NCI-H748 (cell line): ENCODE measurements around the gene TMEM51.
"Not testable (repeated sequence)": the region's sequence is repeated elsewhere in the genome, so short reads cannot be mapped to it uniquely, and the experiment has no call there.

Experiments
- DNase-seq: peaks from one replicate; lab custom pipeline; 2025; ENCODE audit not compliant: unreplicated experiment; lab: John Stamatoyannopoulos, UW

Gene TMEM51

GRCh38 chr1:15125101-15125745 is 28.3 kb upstream of the TMEM51 start:
- no peak for DNase-seq

- DNase-seq, result no peak
Measured at GRCh38 chr1:15128077-15128476, 25.5 kb upstream of the TMEM51 start.

- peak; percentile 69 for DNase-seq
Measured at GRCh38 chr1:15128520-15129313, 24.8 kb upstream of the TMEM51 start.

GRCh38 chr1:15129944-15130343 is 23.6 kb upstream of the TMEM51 start:
- no peak for DNase-seq

GRCh38 chr1:15130607-15131006 is 22.9 kb upstream of the TMEM51 start:
- DNase-seq, result no peak

GRCh38 chr1:15132965-15133364 is 20.6 kb upstream of the TMEM51 start:
- no peak for DNase-seq

- no peak for DNase-seq
Measured at GRCh38 chr1:15134285-15134684, 19.3 kb upstream of the TMEM51 start.

GRCh38 chr1:15135604-15136003 is 17.9 kb upstream of the TMEM51 start:
- DNase-seq, result not testable (repeated sequence)

GRCh38 chr1:15137809-15138208 is 15.7 kb upstream of the TMEM51 start:
- DNase-seq, result no peak

GRCh38 chr1:15139654-15140350 is 13.7 kb upstream of the TMEM51 start:
- DNase-seq, result peak; percentile 16

- no peak for DNase-seq
Measured at GRCh38 chr1:15141935-15142539, 11.5 kb upstream of the TMEM51 start.

- DNase-seq, result no peak
Measured at GRCh38 chr1:15145327-15145726, 8.2 kb upstream of the TMEM51 start.

- no peak for DNase-seq
Measured at GRCh38 chr1:15146142-15146680, 7.3 kb upstream of the TMEM51 start.

- DNase-seq, result no peak
Measured at GRCh38 chr1:15146971-15147376, 6.6 kb upstream of the TMEM51 start.

GRCh38 chr1:15148004-15148403 is 5.5 kb upstream of the TMEM51 start:
- DNase-seq, result no peak

GRCh38 chr1:15148475-15148874 is 5.1 kb upstream of the TMEM51 start:
- DNase-seq, result no peak

- DNase-seq, result no peak
Measured at GRCh38 chr1:15148941-15149340, 4.6 kb upstream of the TMEM51 start.

- DNase-seq, result no peak
Measured at GRCh38 chr1:15150376-15150775, 3.2 kb upstream of the TMEM51 start.

- peak; percentile 88 for DNase-seq
Measured at GRCh38 chr1:15151377-15151806, 2.2 kb upstream of the TMEM51 start.

- no peak for DNase-seq
Measured at GRCh38 chr1:15151871-15152270, 1.7 kb upstream of the TMEM51 start.
